Endothelial cell of umbilical vein (primary cell): ENCODE measurements around the gene CELF2. TPM values are rescaled to one million over a fixed set of nuclear protein-coding genes. Genes with fewer than 3 reads are reported as not detected.

Experiments used
- BruUV-seq: library from RNA; stranded (reverse); fragments of 400-500 nt; replicated peaks from 2 replicates; lab custom pipeline; 2021; lab: Mats Ljungman, UMichigan
- CTCF ChIA-PET: fragments of 300-600, 350-600 bp; sonication (Branson Sonifier 250); formaldehyde crosslinking; loops from one replicate; lab custom pipeline; 2021; ENCODE audit warnings: antibody characterized with exemption, inconsistent platforms; lab: Charles Lee
- POLR2A ChIA-PET: fragments of 300-600, 350-600 bp; sonication (Branson Sonifier 250); formaldehyde crosslinking; loops from one replicate; lab custom pipeline; 2021; ENCODE audit warnings: antibody characterized with exemption, inconsistent platforms; lab: Charles Lee
- DNase-seq: peaks from one replicate; pipeline ENCODE4 v3.0.0-alpha.2; 2011; ENCODE audit warnings: low read depth, low spot score
- FAIRE-seq: peaks from 2 replicates; lab custom pipeline; 2011; peaks lifted over from hg19 to GRCh38; lab: Jason Lieb, UNC
- H2AFZ ChIP-seq: 2 replicates; pipeline ENCODE4 v1.6.0; 2012; ENCODE audit warnings: low read depth, low read length, control low read depth, inconsistent platforms
- H3K27ac ChIP-seq: 2 replicates; pipeline ENCODE4 v1.5.1; 2011; ENCODE audit warnings: low read depth, mild to moderate bottlenecking, control low read depth, low read length, moderate library complexity; ENCODE audit not compliant: insufficient read depth
- H3K27me3 ChIP-seq, 2 experiments: 2 replicates each; pipeline versions ENCODE4 v1.6.0 to v1.6.1; 2011; ENCODE audit warnings: low read length in 2 of 2, mixed read lengths in 1 of 2; ENCODE audit not compliant: control insufficient read depth in 2 of 2, insufficient read depth in 2 of 2
- H3K36me3 ChIP-seq, 2 experiments: 2 replicates in 1 of 2; 3 replicates in 1 of 2; pipeline ENCODE4 v1.5.1; 2011; ENCODE audit warnings: low read length in 2 of 2, mild to moderate bottlenecking in 1 of 2, moderate library complexity in 1 of 2; ENCODE audit not compliant: control insufficient read depth in 2 of 2, insufficient read depth in 2 of 2; ENCODE audit errors: extremely low read depth in 1 of 2
- H3K4me1 ChIP-seq: 3 replicates; pipeline ENCODE4 v1.5.1; 2011; ENCODE audit warnings: mild to moderate bottlenecking, low read length; ENCODE audit not compliant: control insufficient read depth, insufficient read depth; ENCODE audit errors: extremely low read depth
- H3K4me2 ChIP-seq: 2 replicates; pipeline ENCODE4 v1.6.1; 2011; ENCODE audit warnings: low read length, control low read depth, mixed read lengths; ENCODE audit not compliant: insufficient read depth
- H3K4me3 ChIP-seq, 3 experiments: fragments of 200-600 bp in 1 of 3; sonication (generic), shearing (Covaris generic) in 1 of 3; replicated peaks in 1 of 3; 2 replicates each; pipeline ENCODE4 v1.5.1; 2011 to 2016; ENCODE audit warnings: control low read depth in 3 of 3, low read length in 3 of 3, mild to moderate bottlenecking in 2 of 3, inconsistent platforms in 1 of 3, low read depth in 1 of 3, moderate library complexity in 1 of 3; ENCODE audit not compliant: insufficient read depth in 1 of 3
- H3K79me2 ChIP-seq: 2 replicates; pipeline ENCODE4 v1.6.0; 2012; ENCODE audit warnings: low read length, inconsistent platforms; ENCODE audit not compliant: control insufficient read depth, insufficient read depth
- H3K9ac ChIP-seq: replicated peaks from 2 replicates; pipeline ENCODE3; 2011; ENCODE audit warnings: low read length, control low read depth; ENCODE audit not compliant: insufficient read depth; ENCODE audit errors: extremely low read depth
- H3K9me1 ChIP-seq: replicated peaks from 3 replicates; pipeline ENCODE4 v1.6.0; 2011; ENCODE audit warnings: mild to moderate bottlenecking, low read length; ENCODE audit not compliant: control insufficient read depth, insufficient read depth; ENCODE audit errors: extremely low read depth
- H3K9me3 ChIP-seq: replicated peaks from 2 replicates; pipeline ENCODE4 v1.5.1; 2012; ENCODE audit warnings: low read length, inconsistent platforms; ENCODE audit not compliant: control insufficient read depth, insufficient read depth
- H4K20me1 ChIP-seq: replicated peaks from 2 replicates; pipeline ENCODE3; 2011; ENCODE audit warnings: mild to moderate bottlenecking, low read length; ENCODE audit not compliant: control insufficient read depth, insufficient read depth; ENCODE audit errors: extremely low read depth
- CTCF ChIP-seq, 2 donors: IDR thresholded peaks; 1 replicate in 1 of 2; 2 replicates in 1 of 2; pipeline ENCODE4 v1.5.1; 2011; ENCODE audit warnings: low read length in 2 of 2, mild to moderate bottlenecking in 2 of 2, moderate library complexity in 2 of 2, control low read depth in 1 of 2, inconsistent platforms in 1 of 2, low read depth in 1 of 2; ENCODE audit not compliant: insufficient read depth in 1 of 2; ENCODE audit errors: extremely low read depth in 1 of 2
- EZH2 ChIP-seq: IDR thresholded peaks from 2 replicates; pipeline ENCODE4 v1.6.1; 2012; ENCODE audit warnings: borderline replicate concordance, low read depth, mild to moderate bottlenecking, moderate library complexity, low read length, inconsistent platforms; ENCODE audit not compliant: severe bottlenecking
- FOS ChIP-seq: IDR thresholded peaks from 2 replicates; pipeline ENCODE4 v1.6.1; 2011; ENCODE audit warnings: mild to moderate bottlenecking, low read length, moderate library complexity, borderline replicate concordance; ENCODE audit not compliant: insufficient read depth
- GATA2 ChIP-seq: IDR thresholded peaks from 2 replicates; pipeline ENCODE4 v1.7.0; 2011; ENCODE audit warnings: low read depth, mild to moderate bottlenecking, moderate library complexity, mixed read lengths, low read length; ENCODE audit not compliant: insufficient read length, insufficient read depth
- JUN ChIP-seq: IDR thresholded peaks from 2 replicates; pipeline ENCODE4 v1.6.1; 2011; ENCODE audit warnings: borderline replicate concordance, low read depth; ENCODE audit not compliant: insufficient read length, insufficient read depth
- MYC ChIP-seq: IDR thresholded peaks from one replicate; pipeline ENCODE4 v1.6.1; 2011; ENCODE audit warnings: mild to moderate bottlenecking, low read depth, low read length
- POLR2A ChIP-seq: IDR thresholded peaks from 2 replicates; pipeline ENCODE4 v1.6.1; 2012; ENCODE audit warnings: low read depth, mild to moderate bottlenecking, control low read depth, low read length
- POLR2AphosphoS5 ChIP-seq: IDR thresholded peaks from 2 replicates; pipeline ENCODE4 v1.6.1; 2012; ENCODE audit warnings: low read depth, mild to moderate bottlenecking, control low read depth, low read length, moderate library complexity; ENCODE audit not compliant: insufficient read depth
- dilution Hi-C: fragments of 300-500 bp; cut with MboI; formaldehyde crosslinking; loops from one replicate; pipeline ENCODE4 v1.15.0; 2019; ENCODE audit warnings: low sequenced_read_pairs; ENCODE audit not compliant: extremely low pct_ligation_motif_present
- intact Hi-C: fragments of 100-400 bp; cut with micrococcal nuclease; formaldehyde crosslinking; loops from one replicate; pipeline ENCODE4 v1.10.0; 2022
- polyA plus RNA-seq, 4 experiments: library from polyadenylated mRNA; depleted of rRNA in 3 of 4; stranded (reverse) in 3 of 4; unstranded in 1 of 4; fragments of >200 nt; gene quantifications; 2 replicates each; pipeline versions ENCODE4 v1.2.1 to v1.2.3, GENCODE V29; 2011 to 2012; ENCODE audit warnings: missing spikeins in 1 of 4
- total RNA-seq: library from RNA; stranded (reverse); gene quantifications from 2 replicates; pipeline ENCODE4 v1.2.3, GENCODE V29; 2021

CELF2 gene
- total and polyA plus RNA-seq, 2 donors (not counting 3 experiments of a cell fraction or from before 2014, with no cell fraction given), result 21.6 to 42.6 TPM

- FAIRE-seq, result peak; percentile 55
- no peaks in the 10 kb centered on the region for H3K27me3 ChIP-seq
- TF ChIP-seq MYC (no peak), GATA2 (no peak), POLR2A (no peak), FOS (peak; percentile 56), JUN (peak; percentile 66), EZH2 (no peak), POLR2AphosphoS5 (no peak)
- ChIA-PET CTCF (interaction anchor here (0.9 to 2.6 kb wide), 3 partner anchors 8 to 13 kb away, joined by 3 to 19 read pairs (median 5); no protein-coding TSS in a partner anchor), POLR2A (interaction anchor here (1.1 kb wide), 1 partner anchor 11 kb away, joined by 4 read pairs; no protein-coding TSS in a partner anchor)
- no peak overlapping the region for H3K27ac ChIP-seq
- H3K79me2 ChIP-seq, result peaks cover 2% of the 10 kb centered on the region
- no peaks in the 10 kb centered on the region for H3K36me3 ChIP-seq
- H4K20me1 ChIP-seq, result no peaks in the 10 kb centered on the region
- no peaks in the 10 kb centered on the region for H3K4me1 ChIP-seq
- no peak overlapping the region for H3K4me3 ChIP-seq
- H3K9me1 ChIP-seq, result no peaks in the 10 kb centered on the region
- no TSS peak for BruUV-seq
- H3K4me2 ChIP-seq, result no peak overlapping the region
- peak; percentile 77 for DNase-seq
- dilution Hi-C loops (no loop called here), intact Hi-C loops (no loop called here)
- H2AFZ ChIP-seq, result no peak overlapping the region
- no peaks in the 10 kb centered on the region for H3K9me3 ChIP-seq
- H3K9ac ChIP-seq, result no peak overlapping the region
Observed at GRCh38 chr10:11024596-11024995, 6.9 kb downstream of the CELF2 start.

- no peak for DNase-seq
- dilution Hi-C loops, result no loop called here
- Histone ChIP-seq H4K20me1 (no peaks in the 10 kb centered on the region), H3K36me3 (no peaks in the 10 kb centered on the region), H3K79me2 (peaks cover 2% of the 10 kb centered on the region), H3K27ac (no peak overlapping the region), H3K9me1 (no peaks in the 10 kb centered on the region), H3K4me2 (no peak overlapping the region), H2AFZ (no peak overlapping the region), H3K27me3 (no peaks in the 10 kb centered on the region), H3K9ac (no peak overlapping the region), H3K4me1 (no peaks in the 10 kb centered on the region), H3K9me3 (no peaks in the 10 kb centered on the region), H3K4me3 (no peak overlapping the region)
- ChIA-PET CTCF (interaction anchor here (1.0 to 1.2 kb wide), 2 partner anchors 10 to 11 kb away, joined by 3 to 4 read pairs; no protein-coding TSS in a partner anchor), POLR2A (no interaction called here)
- no peak for FAIRE-seq
- TF ChIP-seq FOS (no peak), POLR2AphosphoS5 (no peak), CTCF (IDR thresholded peaks at IDR 0.05; ENCODE audit: extremely low read depth in 1 of 2, insufficient read depth in 1 of 2, low read depth in 1 of 2, low read length in 2 of 2) (no peak), MYC (no peak), POLR2A (no peak), JUN (no peak)
- BruUV-seq, result no TSS peak
- intact Hi-C loops, result no loop called here
Observed at GRCh38 chr10:11025978-11026377, 8.3 kb downstream of the CELF2 start.
